HG03103 (cell line): ENCODE measurements around the gene ARMC2.

ENCODE experiments used
- ATAC-seq: cut with Tn5 transposase; IDR thresholded peaks from one replicate; pipeline ENCODE4 v1.9.1; 2021; ENCODE audit warnings: low read depth; ENCODE audit not compliant: unreplicated experiment

ARMC2 gene

GRCh38 chr6:108947114-108947854, 99.1 kb downstream of the ARMC2 start:
- ATAC-seq = no peak

- no peak for ATAC-seq
These were observed 100.0 kb downstream of the ARMC2 start for GRCh38 chr6:108948181-108948661.

- no peak for ATAC-seq
These were observed 103.2 kb downstream of the ARMC2 start for GRCh38 chr6:108951351-108951953.

GRCh38 chr6:108952776-108953486, 104.7 kb downstream of the ARMC2 start:
- no peak for ATAC-seq

- no peak for ATAC-seq
These were observed 105.5 kb downstream of the ARMC2 start for GRCh38 chr6:108953681-108954080.

GRCh38 chr6:108955329-108955949, 107.2 kb downstream of the ARMC2 start:
- ATAC-seq = no peak

GRCh38 chr6:108957221-108957620, 109.0 kb downstream of the ARMC2 start:
- ATAC-seq = no peak

- no peak for ATAC-seq
These were observed 110.9 kb downstream of the ARMC2 start for GRCh38 chr6:108958900-108959770.

- ATAC-seq = no peak
These were observed 111.9 kb downstream of the ARMC2 start for GRCh38 chr6:108959972-108960582.

- no peak for ATAC-seq
These were observed 112.4 kb downstream of the ARMC2 start for GRCh38 chr6:108960601-108961000.

- ATAC-seq = no peak
These were observed 112.9 kb downstream of the ARMC2 start for GRCh38 chr6:108961077-108961476.

GRCh38 chr6:108961985-108962384, 113.8 kb downstream of the ARMC2 start:
- ATAC-seq = no peak

GRCh38 chr6:108966251-108966650, 118.0 kb downstream of the ARMC2 start:
- no peak for ATAC-seq

- no peak for ATAC-seq
These were observed 118.9 kb downstream of the ARMC2 start for GRCh38 chr6:108966855-108967755.

- ATAC-seq = no peak
These were observed 120.4 kb downstream of the ARMC2 start for GRCh38 chr6:108968325-108969316.

GRCh38 chr6:108969776-108970175, 121.6 kb downstream of the ARMC2 start:
- ATAC-seq = no peak

GRCh38 chr6:108974201-108974600, 126.0 kb downstream of the ARMC2 start:
- ATAC-seq = no peak
